ENCODE measurements around the gene KIAA1549. TPM values are rescaled to one million over a fixed set of nuclear protein-coding genes. Genes with fewer than 3 reads are reported as not detected.
"Not testable (repeated sequence)": the region's sequence is repeated elsewhere in the genome, so short reads cannot be mapped to it uniquely, and the experiment has no call there.

The KIAA1549 gene
- total RNA-seq, 1 donor = 3.3 TPM

DNA sequence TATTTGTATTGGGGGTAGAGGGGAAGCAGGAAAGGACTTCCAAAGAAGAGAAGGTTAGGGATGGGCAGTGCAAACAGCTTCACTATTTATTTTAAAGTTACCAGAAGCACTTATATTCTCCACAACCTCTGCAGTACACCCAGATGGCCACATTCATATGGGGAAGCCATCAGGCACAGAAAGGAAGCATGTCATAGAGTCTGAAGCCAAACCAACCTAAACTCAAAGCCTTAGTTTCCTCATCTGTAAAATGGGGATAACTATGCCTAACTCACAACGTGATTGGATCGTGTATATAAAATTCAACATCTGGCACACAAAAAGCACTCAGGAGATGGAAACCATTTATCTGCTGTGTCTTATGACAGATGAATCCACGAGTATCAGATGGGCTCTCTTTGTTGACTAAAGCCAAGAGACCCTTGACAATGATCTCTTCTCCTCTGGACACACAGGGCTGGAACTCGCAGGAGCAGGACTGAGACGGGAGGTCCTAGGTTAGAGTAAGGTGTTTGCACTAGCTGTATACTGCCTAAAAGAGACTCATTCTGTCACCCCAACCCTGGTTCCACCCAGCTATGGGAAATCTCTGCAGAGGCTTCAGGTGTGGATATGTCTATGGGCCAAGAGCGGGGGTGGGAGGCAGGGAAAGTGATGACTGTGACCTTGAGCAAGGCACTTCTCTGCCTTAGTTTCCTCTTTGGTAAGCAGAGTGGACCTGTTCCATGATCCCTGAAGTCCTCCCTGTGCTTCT, 1.8 kb downstream of the KIAA1549 start:
- H3K4me1 ChIP-seq (ENCODE audit: insufficient read depth, low read length) = peaks cover 9% of the 10 kb centered on the region
- no peaks in the 10 kb centered on the region for H3K36me3 ChIP-seq (ENCODE audit: insufficient read depth, low read length)
- peaks cover 22% of the 10 kb centered on the region for H3K79me2 ChIP-seq (ENCODE audit: insufficient read depth, low read length)
- H3K27me3 ChIP-seq (ENCODE audit: insufficient read depth, low read length) = no peaks in the 10 kb centered on the region
- H3K4me3 ChIP-seq (ENCODE audit: insufficient read depth, low read length) = peak overlapping the region; percentile 75
- H2AFZ ChIP-seq (ENCODE audit: low read length) = no peak overlapping the region
- DNase-seq (ENCODE audit: insufficient read length, low spot score, missing footprints) = peak; percentile 91
- H3K27ac ChIP-seq (ENCODE audit: low read depth, low read length) = no peak overlapping the region
- peak overlapping the region; percentile 89 for H3K4me2 ChIP-seq (ENCODE audit: insufficient read depth, low read length)
- peaks cover 20% of the 10 kb centered on the region for H4K20me1 ChIP-seq (ENCODE audit: insufficient read depth, low read length)
- H3K9me3 ChIP-seq (ENCODE audit: low read depth, low read length) = no peaks in the 10 kb centered on the region
- TF ChIP-seq CTCF (IDR thresholded peaks at IDR 0.05; ENCODE audit: extremely low read depth, low read depth, low read length) = peak; percentile 19

GRCh38 chr7:138978541-138979184, 2.5 kb downstream of the KIAA1549 start:
- H3K4me2 ChIP-seq (ENCODE audit: insufficient read depth, low read length) = no peak overlapping the region

DNA sequence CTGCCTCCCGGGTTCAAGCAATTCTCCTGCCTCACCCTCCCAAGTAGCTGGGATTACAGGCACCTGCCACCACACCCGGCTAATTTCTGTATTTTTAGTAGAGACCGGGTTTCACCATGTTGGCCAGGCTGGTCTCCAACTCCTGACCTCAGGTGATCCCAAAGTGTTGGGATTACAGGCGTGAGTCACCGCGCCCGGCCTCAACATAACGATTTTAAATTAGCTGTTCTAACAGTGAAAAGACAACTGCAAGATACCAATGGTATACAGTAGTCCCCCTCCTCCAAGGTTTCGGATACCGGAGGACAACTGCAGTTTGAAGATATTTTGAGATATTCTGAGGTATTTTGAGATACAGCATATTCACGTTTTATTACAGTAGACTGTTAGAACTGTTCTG, 5.0 kb downstream of the KIAA1549 start:
- not testable (repeated sequence) for H3K4me2 ChIP-seq (ENCODE audit: insufficient read depth, low read length); H3K9me3 ChIP-seq (ENCODE audit: low read depth, low read length); H2AFZ ChIP-seq (ENCODE audit: low read length); H3K36me3 ChIP-seq (ENCODE audit: insufficient read depth, low read length); H3K27ac ChIP-seq (ENCODE audit: low read depth, low read length); DNase-seq (ENCODE audit: insufficient read length, low spot score, missing footprints); H3K4me1 ChIP-seq (ENCODE audit: insufficient read depth, low read length); H3K4me3 ChIP-seq (ENCODE audit: insufficient read depth, low read length); H3K27me3 ChIP-seq (ENCODE audit: insufficient read depth, low read length)
- Histone ChIP-seq H3K79me2 (ENCODE audit: insufficient read depth, low read length) (peaks cover 26% of the 10 kb centered on the region), H4K20me1 (ENCODE audit: insufficient read depth, low read length) (peaks cover 29% of the 10 kb centered on the region)

More at GRCh38 chr7:138978541-138979184, 2.5 kb downstream of the KIAA1549 start:
- H3K4me3 ChIP-seq (ENCODE audit: insufficient read depth, low read length) = no peak overlapping the region
- H4K20me1 ChIP-seq (ENCODE audit: insufficient read depth, low read length) = peaks cover 20% of the 10 kb centered on the region
- H3K9me3 ChIP-seq (ENCODE audit: low read depth, low read length) = no peaks in the 10 kb centered on the region
- H3K27ac ChIP-seq (ENCODE audit: low read depth, low read length) = no peak overlapping the region
- no peak for TF ChIP-seq CTCF (IDR thresholded peaks at IDR 0.05; ENCODE audit: extremely low read depth, low read depth, low read length)
- H3K36me3 ChIP-seq (ENCODE audit: insufficient read depth, low read length) = no peaks in the 10 kb centered on the region
- H3K79me2 ChIP-seq (ENCODE audit: insufficient read depth, low read length) = peaks cover 22% of the 10 kb centered on the region
- H3K27me3 ChIP-seq (ENCODE audit: insufficient read depth, low read length) = no peaks in the 10 kb centered on the region
- no peak for DNase-seq (ENCODE audit: insufficient read length, low spot score, missing footprints)
- no peak overlapping the region for H2AFZ ChIP-seq (ENCODE audit: low read length)
- H3K4me1 ChIP-seq (ENCODE audit: insufficient read depth, low read length) = peaks cover 9% of the 10 kb centered on the region

DNA sequence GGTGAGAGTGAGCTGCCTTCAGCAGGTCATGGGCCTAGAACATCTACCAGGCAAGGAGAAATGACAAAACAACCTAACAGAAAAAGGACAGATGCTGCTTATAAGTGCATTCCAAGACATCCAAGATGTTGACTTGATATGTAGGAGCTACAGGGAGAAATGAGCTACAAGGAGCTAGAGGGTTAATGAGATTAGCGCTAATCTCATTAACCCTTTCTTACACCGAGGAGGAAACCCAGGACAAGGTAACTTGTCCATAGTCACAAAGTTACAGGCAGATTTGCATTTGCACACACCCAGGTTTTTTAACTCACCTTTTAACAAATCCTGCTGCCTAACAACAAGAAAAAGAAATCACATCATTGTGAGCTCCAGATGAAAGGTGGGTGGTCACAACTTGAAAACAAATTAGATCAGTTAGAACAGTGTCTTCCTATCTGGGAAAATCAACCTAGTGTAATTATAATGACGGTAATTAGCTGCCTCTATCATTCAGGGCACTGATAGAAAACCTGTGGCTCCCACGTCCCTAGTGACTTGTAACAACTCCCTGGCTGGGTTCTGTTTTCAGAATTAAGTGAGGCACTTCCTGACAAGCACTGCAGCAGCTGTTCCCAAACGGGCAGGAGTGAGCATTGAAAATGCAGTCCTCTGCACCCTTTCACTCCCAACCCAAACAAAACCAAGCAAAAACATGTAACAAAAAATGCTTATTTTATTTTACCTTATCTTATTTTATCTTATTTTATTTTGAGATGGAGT, 5.7 kb downstream of the KIAA1549 start:
- Histone ChIP-seq H2AFZ (ENCODE audit: low read length) (no peak overlapping the region), H3K9me3 (ENCODE audit: low read depth, low read length) (no peaks in the 10 kb centered on the region), H3K27ac (ENCODE audit: low read depth, low read length) (no peak overlapping the region), H3K79me2 (ENCODE audit: insufficient read depth, low read length) (peaks cover 26% of the 10 kb centered on the region), H3K27me3 (ENCODE audit: insufficient read depth, low read length) (no peaks in the 10 kb centered on the region), H4K20me1 (ENCODE audit: insufficient read depth, low read length) (peaks cover 33% of the 10 kb centered on the region), H3K4me1 (ENCODE audit: insufficient read depth, low read length) (peaks cover 9% of the 10 kb centered on the region), H3K4me2 (ENCODE audit: insufficient read depth, low read length) (no peak overlapping the region), H3K36me3 (ENCODE audit: insufficient read depth, low read length) (no peaks in the 10 kb centered on the region), H3K4me3 (ENCODE audit: insufficient read depth, low read length) (no peak overlapping the region)
- TF ChIP-seq CTCF (IDR thresholded peaks at IDR 0.05; ENCODE audit: extremely low read depth, low read depth, low read length) = no peak
- no peak for DNase-seq (ENCODE audit: insufficient read length, low spot score, missing footprints)

All from osteoblast (primary cell).